HuH-7.5 (cell line): ENCODE results near the gene C7orf57.
"Not testable (repeated sequence)": the region's sequence is repeated elsewhere in the genome, so short reads cannot be mapped to it uniquely, and the experiment has no call there.

ENCODE experiments used
- DNase-seq: peaks from one replicate; pipeline ENCODE4 v3.0.0; 2011; ENCODE audit warnings: low spot score

C7orf57 gene

DNA sequence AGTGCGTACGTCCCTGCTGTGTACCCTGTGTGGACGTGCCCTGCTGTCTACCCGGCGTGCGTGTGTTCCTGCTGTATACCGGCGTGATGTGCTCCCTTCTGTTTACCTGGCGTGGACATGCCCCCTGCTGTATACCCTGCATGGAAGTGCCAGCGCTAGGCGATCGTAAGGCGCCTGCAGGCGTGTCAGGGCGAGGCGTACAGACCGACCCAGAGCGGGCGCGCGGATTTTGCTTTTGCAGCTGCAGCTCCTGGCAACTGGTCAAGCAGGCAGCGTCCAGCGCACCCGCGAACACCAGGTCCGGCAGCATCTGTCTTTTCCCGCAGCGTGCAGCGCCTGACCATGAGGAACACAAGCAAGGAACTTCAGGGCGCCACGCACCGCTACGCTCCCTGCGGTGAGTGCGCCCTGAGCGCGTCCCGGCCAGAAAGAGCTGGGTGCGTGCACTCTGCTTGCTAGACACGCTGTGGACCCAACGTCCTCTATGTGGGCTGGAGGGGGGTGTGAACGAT, 680 bp downstream of the C7orf57 start:
- no peak for DNase-seq

DNA sequence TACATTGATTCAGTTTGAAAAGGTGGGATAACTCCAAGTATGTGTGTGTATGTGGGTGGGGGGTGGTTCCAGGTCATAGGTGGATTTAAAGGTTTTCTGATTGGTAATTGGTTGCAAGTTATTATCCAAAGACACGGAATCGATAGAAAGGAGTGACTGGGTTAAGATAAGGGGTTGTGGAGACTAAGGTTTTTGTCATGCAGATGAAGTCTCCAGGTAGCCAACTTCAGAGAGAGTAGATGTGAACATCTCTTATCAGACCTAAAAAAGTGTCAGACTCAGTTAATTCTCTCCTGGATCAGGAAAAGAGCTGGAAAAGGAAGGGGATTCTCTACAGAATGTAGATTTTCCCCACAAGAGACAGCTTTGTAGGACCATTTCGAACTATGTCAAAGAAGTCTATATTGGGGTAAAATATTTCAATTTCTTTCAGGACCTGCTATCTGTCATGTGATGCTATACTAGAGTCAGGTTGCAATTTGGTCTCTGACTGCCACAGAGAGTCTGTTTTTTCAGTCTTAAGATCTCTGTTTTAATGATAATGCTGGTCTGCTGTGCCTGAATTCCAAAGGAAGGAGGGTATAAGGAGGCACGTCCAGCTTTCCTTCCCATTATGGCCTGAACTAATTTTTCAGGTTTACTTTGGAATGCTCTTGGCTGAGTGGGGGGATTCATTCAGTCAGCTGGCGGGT, 3.6 kb downstream of the C7orf57 start:
- DNase-seq, result no peak

DNA sequence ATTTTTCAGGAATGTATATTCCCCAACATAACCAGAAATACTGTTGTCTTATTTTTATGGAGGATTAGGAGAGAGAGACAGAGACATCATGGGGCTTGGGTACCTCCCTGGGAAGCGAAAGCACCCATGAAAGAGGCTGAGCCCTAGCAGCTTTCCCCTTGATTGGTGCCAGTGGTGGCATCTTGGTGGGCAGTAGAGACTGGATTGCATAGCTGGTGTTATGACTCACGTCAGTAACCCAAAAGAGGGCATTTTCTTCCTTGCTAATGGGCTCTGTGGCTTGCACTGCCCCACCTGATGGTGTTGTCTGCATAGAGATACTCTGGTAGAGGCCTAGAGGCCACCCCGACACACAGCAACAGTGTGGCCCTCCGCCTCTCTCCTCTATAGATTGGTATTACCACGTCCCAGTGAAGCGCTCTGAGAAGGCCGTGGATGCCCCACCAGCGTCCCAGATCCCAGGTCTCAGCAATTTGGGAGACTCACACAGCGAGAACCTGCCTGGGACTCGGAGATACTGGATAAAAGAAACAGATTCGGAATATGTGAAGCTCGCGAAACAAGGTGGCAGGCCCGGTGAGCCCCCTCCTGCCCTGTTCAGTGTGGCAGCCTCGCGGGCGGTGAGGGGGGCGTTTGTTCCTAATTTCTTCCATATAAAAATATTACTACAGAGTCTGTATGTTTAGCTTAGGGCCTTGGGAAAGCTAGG, 5.8 kb downstream of the C7orf57 start:
- no peak for DNase-seq

DNA sequence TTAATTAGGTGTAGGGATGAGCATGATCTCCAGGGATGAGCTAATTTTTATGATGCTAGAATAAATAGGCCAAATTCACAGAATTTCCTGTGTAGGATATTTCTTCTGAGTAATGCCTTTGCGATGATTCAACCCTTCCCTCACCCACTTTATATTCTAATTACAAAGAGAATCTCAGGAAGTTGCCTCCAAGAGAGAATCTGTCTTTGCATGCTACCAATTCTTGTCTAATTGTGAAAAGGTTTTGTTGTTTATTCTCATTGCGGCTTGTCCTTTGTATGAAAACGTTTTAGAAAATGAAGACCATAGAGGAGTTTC, 6.3 kb downstream of the C7orf57 start:
- no peak for DNase-seq

DNA sequence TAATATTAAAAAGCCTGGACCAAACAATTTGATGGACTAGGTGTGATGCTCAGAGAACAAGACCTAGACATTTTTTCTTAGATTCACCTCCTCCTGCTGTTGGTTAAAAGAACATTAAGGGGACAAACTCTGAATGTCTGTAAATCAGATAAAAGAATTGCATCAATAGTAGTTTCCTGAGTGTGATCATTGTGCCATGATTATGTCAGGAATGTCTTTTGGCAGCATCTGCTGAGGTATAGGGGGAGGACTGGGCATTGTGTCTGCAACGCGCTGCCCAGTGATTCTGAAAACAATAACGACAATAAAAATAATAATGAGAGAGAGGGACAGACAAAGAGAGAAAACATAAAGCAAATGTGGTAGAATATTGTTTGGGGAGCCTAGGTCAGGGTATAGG, 6.9 kb downstream of the C7orf57 start:
- DNase-seq, result no peak

DNA sequence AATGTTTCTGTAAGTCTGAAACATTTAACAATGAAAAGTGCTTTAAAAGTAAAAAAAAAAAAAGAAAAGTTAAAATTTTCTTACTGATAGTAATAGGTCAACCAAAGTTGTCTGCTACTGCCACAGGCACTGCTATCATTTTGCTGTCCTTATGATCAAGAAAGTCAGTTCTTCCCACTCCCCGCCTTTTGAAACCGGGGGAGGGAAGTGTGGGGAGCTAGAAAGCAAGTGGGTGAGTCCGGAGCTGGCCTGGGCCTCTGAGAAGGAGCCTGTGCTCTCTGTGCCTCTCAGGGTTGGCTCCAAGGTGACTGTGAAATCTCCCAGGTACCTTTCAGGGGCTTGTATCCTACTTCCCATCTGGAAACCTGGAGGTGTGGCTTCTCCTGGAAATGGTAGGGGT, 7.3 kb downstream of the C7orf57 start:
- no peak for DNase-seq

DNA sequence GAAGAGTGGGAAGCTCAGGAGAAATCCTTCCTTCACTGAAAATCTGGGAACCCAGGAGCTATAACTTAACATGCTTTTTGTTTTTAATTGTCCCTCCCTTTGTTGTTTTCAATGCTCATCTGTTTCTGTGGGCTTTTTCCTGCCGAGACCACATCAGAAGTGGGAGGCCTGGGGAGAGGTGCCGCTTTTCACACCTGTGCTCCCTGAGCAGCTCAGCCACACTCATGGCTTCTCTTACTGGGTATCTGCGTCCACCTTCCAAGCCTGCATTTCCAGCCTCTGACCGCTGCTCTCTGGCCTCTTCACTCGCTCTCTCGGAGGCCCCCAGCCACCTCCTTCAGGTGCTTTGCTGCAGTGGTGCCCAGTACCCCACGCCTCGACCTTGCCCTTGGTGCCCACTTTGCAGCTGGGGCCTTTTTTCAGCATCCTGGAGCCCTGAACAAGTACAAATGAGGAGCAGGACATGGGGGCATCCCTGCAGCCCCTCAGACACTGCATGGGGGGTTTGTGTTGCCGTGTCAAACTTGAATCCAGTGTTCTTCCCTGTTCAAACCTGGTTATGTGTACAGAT, 9.9 kb downstream of the C7orf57 start:
- DNase-seq, result no peak

DNA sequence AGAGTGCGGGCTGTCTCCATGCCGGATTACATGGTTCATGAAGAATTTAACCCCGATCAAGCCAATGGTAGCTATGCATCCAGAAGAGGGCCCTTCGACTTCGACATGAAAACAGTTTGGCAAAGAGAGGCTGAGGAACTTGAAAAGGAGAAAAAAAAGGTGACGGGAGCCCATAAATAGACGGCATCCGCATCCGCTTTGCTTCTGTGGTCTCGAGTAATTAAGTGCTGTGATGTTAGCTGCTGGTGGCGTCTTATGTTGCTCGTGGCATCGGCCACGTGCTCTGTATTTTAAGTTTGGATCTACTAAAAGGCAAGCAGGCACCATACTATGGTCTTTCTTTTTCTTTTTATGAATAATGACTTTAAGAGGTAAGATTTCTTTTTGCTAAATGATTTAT, 11.1 kb downstream of the C7orf57 start:
- DNase-seq, result no peak

DNA sequence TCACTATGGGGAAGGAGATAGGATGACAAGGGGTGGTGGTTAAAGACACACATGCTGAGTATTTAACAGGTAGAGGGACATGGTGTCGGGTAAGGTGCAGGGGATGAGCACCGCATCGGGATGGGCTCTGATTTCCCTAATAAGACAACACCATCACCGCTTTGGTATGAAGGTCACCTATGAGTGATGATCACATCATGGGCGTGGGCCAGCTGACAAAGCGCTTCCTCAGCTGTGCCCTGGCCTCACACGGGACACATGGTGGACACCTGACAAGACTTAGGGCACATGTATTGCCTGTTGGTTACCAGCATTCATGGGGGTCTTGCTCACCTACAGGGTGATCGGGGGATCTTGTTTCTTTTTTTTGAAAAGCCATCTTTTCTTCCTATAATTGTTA, 12.8 kb downstream of the C7orf57 start:
- DNase-seq, result no peak

DNA sequence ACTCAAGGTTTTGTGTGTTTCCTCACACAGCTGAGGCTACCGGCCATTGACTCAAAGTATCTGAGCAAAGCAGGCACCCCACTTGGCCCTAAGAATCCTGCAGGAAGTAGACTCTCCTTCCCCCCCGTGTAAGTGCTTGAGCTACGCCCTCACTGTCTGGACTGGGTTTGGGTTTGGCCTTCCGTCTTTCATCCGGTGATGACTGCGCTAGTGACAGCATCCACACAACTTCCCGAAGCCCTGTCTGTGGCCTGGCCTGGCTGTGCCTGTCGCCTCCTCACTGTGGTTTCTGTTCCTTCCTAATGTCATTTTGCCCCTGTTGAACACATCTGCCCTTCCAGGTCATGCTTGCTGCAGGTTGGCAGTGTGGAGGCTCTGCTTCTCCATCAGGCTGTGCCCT, 14.5 kb downstream of the C7orf57 start:
- DNase-seq, result no peak

DNA sequence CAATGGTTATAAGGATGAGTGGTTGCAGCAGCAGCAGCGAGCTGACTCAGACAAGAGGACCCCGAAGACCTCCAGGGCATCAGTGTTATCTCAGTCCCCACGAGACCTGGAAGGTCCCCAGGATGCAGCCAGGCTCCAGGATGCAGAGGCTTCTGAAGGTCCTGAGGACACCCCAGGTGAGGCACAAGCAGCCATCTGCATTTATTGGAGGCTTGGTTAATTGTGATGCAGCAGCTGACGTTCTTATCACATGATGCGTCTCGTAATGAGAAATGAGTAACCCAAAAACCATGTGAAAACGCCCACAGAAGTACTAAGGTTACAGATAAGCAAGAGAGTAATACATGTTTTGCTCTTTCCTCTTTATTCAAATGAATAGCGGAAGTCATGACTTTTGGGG, 17.4 kb downstream of the C7orf57 start:
- DNase-seq, result no peak

DNA sequence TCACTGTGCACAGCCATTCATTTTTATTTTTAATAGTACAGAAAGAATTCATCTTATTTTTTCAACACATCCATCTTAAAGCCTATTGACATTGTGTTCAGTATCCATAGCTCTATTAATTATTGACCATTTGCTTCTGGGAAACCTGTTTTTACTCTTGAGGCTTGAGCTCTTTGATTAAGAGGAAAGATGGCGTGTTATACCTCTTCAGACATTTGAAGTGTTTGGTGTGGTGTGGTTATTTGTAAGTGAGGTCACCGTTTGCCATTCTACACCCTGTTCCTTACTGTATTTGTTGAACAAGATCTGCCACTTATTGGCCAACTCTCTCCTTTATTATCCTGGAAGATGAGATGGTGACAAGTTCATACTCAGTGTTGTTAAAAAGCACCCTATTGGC, 18.4 kb downstream of the C7orf57 start:
- DNase-seq, result no peak

DNA sequence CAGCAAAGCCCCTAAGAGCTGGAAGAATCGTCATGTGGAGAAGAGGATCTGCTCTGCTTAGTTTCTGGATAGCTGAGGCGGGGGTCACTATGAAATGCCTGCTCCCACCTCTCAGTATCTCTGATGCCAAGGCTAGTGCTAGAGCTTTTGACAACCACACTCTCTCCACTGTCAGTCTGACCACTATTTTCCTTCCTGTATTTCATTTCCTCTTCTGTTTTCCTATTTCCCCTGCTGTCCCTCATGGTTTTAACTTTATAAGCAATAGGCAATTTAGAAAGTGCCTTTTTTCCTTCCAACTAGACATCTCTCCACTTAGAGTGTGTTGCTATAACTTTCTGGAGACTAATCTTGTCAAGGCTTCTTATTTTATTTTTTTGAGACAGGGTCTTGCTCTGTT, 23.6 kb downstream of the C7orf57 start:
- DNase-seq, result no peak

DNA sequence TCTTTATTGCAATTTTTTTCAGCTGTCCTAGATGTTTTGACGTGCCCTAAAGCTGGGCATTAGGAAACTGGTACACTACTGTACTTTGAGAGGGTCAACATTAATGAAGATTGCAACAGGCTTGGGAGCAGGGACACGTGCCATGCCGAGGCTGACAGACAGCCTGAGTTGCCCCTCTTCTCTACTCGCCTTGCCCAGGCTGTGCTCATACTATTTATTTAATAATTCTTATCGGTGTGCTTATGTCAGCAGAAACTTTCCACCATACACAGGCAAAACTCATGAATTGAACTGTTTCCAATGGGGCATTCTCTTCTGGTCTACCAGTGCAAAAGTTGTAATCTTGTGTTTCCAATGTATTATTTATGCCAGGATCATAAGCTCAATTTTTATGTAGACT, 24.4 kb downstream of the C7orf57 start:
- DNase-seq, result no peak

DNA sequence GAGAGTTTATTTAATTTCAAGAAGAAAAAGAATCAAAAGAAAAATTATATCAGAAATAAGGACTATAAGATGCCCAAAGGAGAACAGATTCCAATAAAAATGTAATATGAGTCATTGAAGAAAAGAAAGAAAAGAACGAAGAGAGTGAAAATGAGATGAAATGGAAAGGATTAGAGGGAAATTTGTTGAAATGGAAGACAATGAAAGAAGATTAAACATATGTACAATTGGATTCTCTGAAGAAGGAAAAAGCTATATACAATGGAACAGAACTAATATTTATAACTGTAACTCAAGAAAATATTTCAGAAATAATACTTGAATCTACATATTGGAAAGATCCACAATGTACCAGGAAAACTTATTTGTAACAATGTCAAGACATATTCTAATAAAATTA, 28.6 kb downstream of the C7orf57 start:
- no peak for DNase-seq

DNA sequence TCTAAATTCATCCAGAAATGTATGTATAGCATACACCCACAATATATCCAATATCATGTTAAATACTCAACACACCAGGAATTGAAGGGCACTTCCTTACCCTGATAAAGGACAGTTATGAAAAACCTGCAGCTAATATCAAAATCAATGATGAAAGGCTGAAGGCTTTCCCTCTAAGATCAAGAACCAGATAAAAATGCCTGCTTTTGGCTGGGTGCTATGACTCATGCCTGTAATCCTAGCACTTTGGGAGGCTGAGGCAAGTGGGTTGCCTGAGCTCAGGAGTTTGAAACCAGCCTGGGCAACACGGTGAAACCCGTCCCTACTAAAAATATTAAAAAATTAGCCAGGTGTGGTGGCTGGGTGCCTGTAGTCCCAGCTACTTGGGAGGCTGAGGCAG, 32.1 kb downstream of the C7orf57 start:
- no peak for DNase-seq

DNA sequence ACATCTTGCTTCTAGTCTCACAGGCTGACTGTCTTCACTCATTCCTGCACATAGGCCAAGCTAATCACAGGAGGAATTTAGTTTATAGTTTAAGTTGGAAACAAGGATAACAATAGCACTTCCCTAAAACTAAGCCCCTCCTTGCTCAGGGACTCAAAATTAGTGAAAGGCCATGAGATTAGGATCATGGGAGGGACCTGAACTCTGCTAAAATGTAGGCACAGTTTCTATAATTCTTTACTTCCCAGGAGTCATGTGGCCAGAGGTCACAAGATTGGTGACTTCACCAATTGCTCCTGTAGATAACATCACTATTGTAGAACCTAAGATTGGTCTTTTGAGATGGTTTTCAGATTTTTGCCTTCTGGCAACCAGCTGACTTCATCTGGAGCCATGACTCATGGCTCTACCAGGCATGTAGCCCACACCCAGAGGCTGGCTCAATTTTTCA, 38.9 kb downstream of the C7orf57 start:
- no peak for DNase-seq

DNA sequence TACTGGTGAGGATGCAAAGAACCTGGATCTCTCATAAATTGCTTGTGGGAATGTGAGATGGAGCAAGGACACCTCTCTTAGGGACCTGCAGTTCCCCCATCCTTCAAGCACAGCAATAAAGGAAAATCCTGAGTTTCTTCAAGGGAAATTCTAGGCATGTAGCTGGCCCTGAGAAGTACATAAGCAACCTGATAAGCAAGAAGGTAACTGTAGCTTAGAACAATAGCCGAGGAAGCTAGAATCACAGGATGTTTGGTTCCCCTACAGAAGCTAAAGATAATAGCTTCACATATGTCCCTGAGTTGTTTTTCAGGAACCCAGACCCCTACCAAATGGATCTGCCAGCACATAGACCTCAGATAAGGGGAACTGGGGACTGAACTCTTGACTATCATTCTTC, 42.1 kb downstream of the C7orf57 start:
- no peak for DNase-seq

DNA sequence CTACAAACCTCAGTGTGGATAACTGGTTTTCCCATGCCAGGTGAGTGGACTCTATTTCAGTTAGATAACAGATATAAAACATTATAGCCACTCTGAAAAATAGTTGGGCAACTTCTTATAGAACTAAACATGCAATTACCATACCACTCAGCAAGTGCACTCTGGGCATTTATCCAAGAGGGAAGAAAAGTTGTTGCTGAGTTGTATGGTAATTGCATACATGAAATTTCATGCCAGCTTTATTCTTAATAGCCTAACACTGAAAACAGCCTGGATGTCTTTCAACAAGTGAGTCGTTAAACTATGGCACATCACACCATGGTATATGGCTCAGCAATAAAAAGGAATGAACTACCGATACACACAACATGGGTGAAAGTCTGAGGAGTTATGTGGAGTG, 43.1 kb downstream of the C7orf57 start:
- DNase-seq, result no peak

DNA sequence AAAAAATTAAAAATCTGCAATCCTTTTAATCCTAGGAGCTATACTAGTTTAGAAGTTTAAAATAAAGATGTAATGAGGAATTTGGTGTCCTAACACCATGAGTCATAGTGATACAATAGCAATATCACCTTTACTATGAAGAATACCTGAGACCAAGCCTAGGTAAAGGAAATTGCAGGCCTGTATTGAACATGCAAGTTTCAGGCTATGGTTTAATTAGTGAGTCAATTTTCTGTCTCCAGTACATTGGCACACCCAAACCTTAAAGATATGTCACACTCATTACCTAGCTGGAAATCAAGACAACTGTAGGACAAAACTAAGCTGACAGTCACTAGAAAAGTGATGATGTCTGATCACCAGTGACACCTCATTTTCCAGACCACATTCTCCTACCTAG, 47.0 kb downstream of the C7orf57 start:
- DNase-seq, result not testable (repeated sequence)

DNA sequence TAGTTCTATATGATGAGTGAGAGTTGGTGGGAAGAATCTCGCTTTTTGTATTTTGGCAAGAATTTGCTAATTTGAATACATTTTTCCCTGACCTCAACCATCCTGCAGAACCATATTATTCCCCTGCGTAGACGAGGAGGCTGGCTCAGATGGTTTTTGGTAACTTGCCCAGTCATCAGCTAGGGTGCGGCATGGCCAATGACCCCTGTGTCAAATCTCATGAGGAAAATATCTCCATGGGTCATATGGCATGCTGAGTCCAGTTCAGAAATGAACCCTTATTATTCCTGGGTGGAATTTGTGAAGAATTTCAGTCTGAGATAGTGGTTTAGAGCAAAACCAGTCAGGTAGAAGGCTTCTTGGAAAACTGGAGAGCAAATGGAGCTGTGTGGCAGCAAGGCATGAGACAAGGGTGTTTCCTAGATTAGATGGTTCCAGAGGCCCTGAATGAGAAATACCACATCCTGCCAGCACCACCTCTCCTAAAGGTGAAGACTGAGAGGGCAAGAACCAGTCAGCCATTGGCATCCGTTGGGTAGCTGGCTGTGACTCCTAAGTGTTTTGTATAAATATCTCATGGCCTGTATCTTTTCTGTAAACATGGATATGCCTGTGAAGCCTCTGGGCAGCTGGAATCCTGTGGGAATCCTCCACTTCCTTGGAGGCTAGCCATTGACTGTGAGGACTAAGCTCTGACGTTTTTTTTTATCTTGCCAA, 47.9 kb downstream of the C7orf57 start:
- DNase-seq, result no peak

DNA sequence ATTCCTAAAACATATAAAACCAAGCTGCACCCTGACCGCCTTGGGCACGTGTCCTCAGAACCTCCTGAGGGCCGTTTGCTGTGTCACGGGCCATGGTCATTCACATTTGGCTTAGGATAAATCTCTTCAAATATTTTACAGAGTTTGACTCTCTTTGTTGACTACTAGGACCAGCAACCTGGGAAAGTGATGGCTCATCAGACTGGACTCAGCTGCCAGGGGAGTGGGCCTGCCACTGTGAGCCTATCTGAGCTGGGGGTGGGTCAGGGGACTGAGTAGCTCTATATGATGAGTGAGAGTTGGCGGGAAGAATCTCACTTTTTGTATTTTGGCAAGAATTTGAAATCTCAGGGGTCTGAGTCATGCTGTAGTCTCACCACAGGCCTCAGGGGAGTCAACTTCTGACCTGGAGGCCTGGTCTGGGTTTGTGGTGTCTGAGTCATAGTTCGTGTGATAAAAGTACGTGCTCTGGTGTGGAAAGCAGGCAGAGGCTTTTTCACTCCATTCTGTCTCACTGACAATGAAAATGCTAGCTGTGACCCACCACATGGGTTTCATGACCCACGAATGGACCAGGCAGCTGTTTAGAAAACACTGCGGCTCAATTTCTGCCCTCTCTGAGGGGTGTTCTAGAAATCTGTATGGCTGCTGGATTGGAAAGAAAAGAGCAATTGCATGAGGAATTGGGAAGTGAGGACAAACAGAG, 49.5 kb downstream of the C7orf57 start:
- no peak for DNase-seq
